H1 (cell line): ENCODE data around the gene BIN2. TPM values are rescaled to one million over a fixed set of nuclear protein-coding genes. Genes with fewer than 3 reads are reported as not detected.

Experiments
- ASH2L ChIP-seq: fragments of 200-600, 300-600 bp; sonication (generic); IDR thresholded peaks from one replicate; pipeline ENCODE4 v1.7.1; 2017; ENCODE audit warnings: low read length
- CBX5 ChIP-seq: fragments of 300-800, 300-1000 bp; sonication (generic); IDR thresholded peaks from 2 replicates; pipeline ENCODE4 v1.7.1; 2016; ENCODE audit warnings: antibody characterized with exemption, low read length, low read depth
- CBX8 ChIP-seq: fragments of 300-800, 300-1000 bp; sonication (generic); IDR thresholded peaks from 2 replicates; pipeline ENCODE4 v1.7.1; 2016; ENCODE audit warnings: low read depth, low read length, borderline replicate concordance
- CHD1 ChIP-seq: IDR thresholded peaks from 2 replicates; pipeline ENCODE4 v1.6.1; 2012; ENCODE audit warnings: low read depth, low read length, improper control_type of control experiment
- EGR1 ChIP-seq: IDR thresholded peaks from 2 replicates; pipeline ENCODE4 v1.6.1; 2011; ENCODE audit warnings: low read depth, low read length, borderline replicate concordance
- EZH2 ChIP-seq: fragments of 200-600 bp; sonication (generic); IDR thresholded peaks from 2 replicates; pipeline ENCODE4 v1.7.1; 2012; ENCODE audit warnings: low read depth, mild to moderate bottlenecking, moderate library complexity, low read length, inconsistent platforms; ENCODE audit not compliant: severe bottlenecking
- FOSL1 ChIP-seq: IDR thresholded peaks from 2 replicates; pipeline ENCODE4 v1.6.1; 2011; ENCODE audit warnings: mild to moderate bottlenecking, low read depth, low read length, moderate library complexity; ENCODE audit not compliant: insufficient read depth
- GABPA ChIP-seq: IDR thresholded peaks from 2 replicates; pipeline ENCODE4 v1.6.1; 2011; ENCODE audit warnings: mild to moderate bottlenecking, low read length, moderate library complexity, borderline replicate concordance; ENCODE audit not compliant: insufficient read depth
- HDAC6 ChIP-seq: IDR thresholded peaks from one replicate; pipeline ENCODE4 v1.7.1; 2012; ENCODE audit warnings: low read depth, mild to moderate bottlenecking, inconsistent platforms, low read length, moderate library complexity
- JUN ChIP-seq: IDR thresholded peaks from 2 replicates; pipeline ENCODE4 v1.6.1; 2011; ENCODE audit warnings: low read depth, mild to moderate bottlenecking, improper control_type of control experiment, low read length
- KDM1A ChIP-seq: fragments of 200-600, 300-600 bp; sonication (generic); IDR thresholded peaks from 2 replicates; pipeline ENCODE4 v1.7.1; 2016; ENCODE audit warnings: mild to moderate bottlenecking, low read length, borderline replicate concordance
- MAX ChIP-seq: IDR thresholded peaks from 2 replicates; pipeline ENCODE4 v1.6.1; 2012; ENCODE audit warnings: inconsistent platforms
- POLR2AphosphoS5 ChIP-seq: IDR thresholded peaks from 2 replicates; pipeline ENCODE4 v1.6.1; 2011; ENCODE audit warnings: low read depth, low read length
- POU5F1 ChIP-seq: IDR thresholded peaks from 2 replicates; pipeline ENCODE4 v1.6.1; 2011; ENCODE audit warnings: low read depth, mild to moderate bottlenecking, low read length, moderate library complexity
- RNF2 ChIP-seq: fragments of 200-900, 300-1000 bp; sonication (generic); IDR thresholded peaks from 2 replicates; pipeline ENCODE4 v1.7.1; 2016; ENCODE audit warnings: borderline replicate concordance, low read depth, mild to moderate bottlenecking, antibody characterized with exemption, low read length; ENCODE audit not compliant: poor library complexity, severe bottlenecking; ENCODE audit errors: missing control alignments
- SIN3A ChIP-seq, 2 experiments: IDR thresholded peaks in 1 of 2; conservative IDR thresholded peaks in 1 of 2; 2 replicates each; pipeline ENCODE4 v1.6.1; 2011 to 2012; ENCODE audit warnings: low read length in 2 of 2, improper control_type of control experiment in 1 of 2, low read depth in 1 of 2, mild to moderate bottlenecking in 1 of 2
- SIX5 ChIP-seq: IDR thresholded peaks from 2 replicates; pipeline ENCODE4 v1.6.1; 2011; ENCODE audit warnings: mild to moderate bottlenecking, low read depth, low read length
- SP2 ChIP-seq: IDR thresholded peaks from 2 replicates; pipeline ENCODE4 v1.6.1; 2012; ENCODE audit warnings: mild to moderate bottlenecking, low read length, inconsistent platforms
- SP4 ChIP-seq: IDR thresholded peaks from 2 replicates; pipeline ENCODE4 v1.6.1; 2012; ENCODE audit warnings: low read length, inconsistent platforms
- SUZ12 ChIP-seq: fragments of 200-600 bp; sonication (generic); IDR thresholded peaks from 2 replicates; pipeline ENCODE4 v1.6.1; 2012; ENCODE audit warnings: mild to moderate bottlenecking, inconsistent platforms, low read length, moderate library complexity, mixed read lengths
- TAF1 ChIP-seq: IDR thresholded peaks from 2 replicates; pipeline ENCODE4 v1.6.1; 2011; ENCODE audit warnings: mild to moderate bottlenecking, low read depth, low read length
- TBP ChIP-seq: IDR thresholded peaks from 2 replicates; pipeline ENCODE4 v1.6.1; 2011; ENCODE audit warnings: low read depth, low read length, improper control_type of control experiment
- ZNF274 ChIP-seq: IDR thresholded peaks from 2 replicates; pipeline ENCODE4 v1.7.0; 2012; ENCODE audit warnings: low read length, borderline replicate concordance; ENCODE audit errors: extremely low read depth
- polyA plus RNA-seq, 7 experiments: library from polyadenylated mRNA; depleted of rRNA in 3 of 7; stranded (reverse) in 5 of 7; unstranded in 2 of 7; fragments of >200 nt in 5 of 7; fragments of 200-250 nt in 2 of 7; gene quantifications; 1 replicate in 5 of 7; 2 replicates in 1 of 7; 4 replicates in 1 of 7; pipeline versions ENCODE4 v1.2.1 to v1.2.3, GENCODE V29; 2011 to 2013; ENCODE audit warnings: missing spikeins in 2 of 7, mixed read lengths in 2 of 7
- total RNA-seq: library from RNA; stranded (reverse); fragmentation: NEBNext Ultra II Directional; extraction: Animal tissue kit (Norgen Biotek cat#: 25700); gene quantifications from 2 replicates; pipeline ENCODE4 v1.2.1, GENCODE V29; 2021

Gene BIN2
- total and polyA plus RNA-seq, 2 of the 8 experiments (the other 6 are each of a cell fraction or from before 2014, with no cell fraction given): not detected

GRCh38 chr12:51269174-51270066 is 54.6 kb downstream of the BIN2 start (continued):
- 0 out of 2 replicates have a peak, but pooled peaks have one; percentile 4 for TF ChIP-seq EGR1
- TF ChIP-seq TBP: peak; percentile 50; the same call in 1 of the 2 replicates
- no peak for TF ChIP-seq CBX5
- no peak for TF ChIP-seq FOSL1
- no peak for TF ChIP-seq POLR2AphosphoS5
- TF ChIP-seq RNF2: no peak
- peak; percentile 26; the same call in 1 of the 2 replicates for TF ChIP-seq TAF1
- TF ChIP-seq CBX8: no peak
- no peak for TF ChIP-seq SIX5
- no peak for TF ChIP-seq EZH2
- TF ChIP-seq HDAC6: no peak
- TF ChIP-seq ASH2L: peak; percentile 30
- TF ChIP-seq POU5F1: no peak
- TF ChIP-seq SUZ12: no peak
- no peak for TF ChIP-seq ZNF274
- TF ChIP-seq SIN3A (conservative IDR thresholded peaks at IDR 0.05 in 1 of 2, IDR thresholded peaks at IDR 0.05 in 1 of 2; ENCODE audit: low read depth in 1 of 2, low read length in 2 of 2): no peak
- 0 out of 2 replicates have a peak, but pooled peaks have one; percentile 20 for TF ChIP-seq JUN
- TF ChIP-seq GABPA: peak; percentile 26; the same call in 1 of the 2 replicates
- TF ChIP-seq CHD1: no peak
- no peak for TF ChIP-seq SP2
- TF ChIP-seq MAX: 0 out of 2 replicates have a peak, but pooled peaks have one; percentile 48
- no peak for TF ChIP-seq SP4
- peak; percentile 65; the same call in 1 of the 2 replicates for TF ChIP-seq KDM1A
